PC-9 (cell line): ENCODE results near the gene MVB12B.

Source experiments
- EZH2 ChIP-seq: fragments of 200-600 bp; sonication (generic); IDR thresholded peaks from 2 replicates; pipeline ENCODE4 v1.8.0; 2017; ENCODE audit warnings: antibody characterized with exemption, low read depth
- TF ChIP-seq, protein P1 (sequence below): fragments of 200-600 bp; sonication (generic); conservative IDR thresholded peaks from 2 replicates; pipeline ENCODE4 v1.6.1; 2017; ENCODE audit warnings: mixed run types, antibody characterized with exemption, mild to moderate bottlenecking, moderate library complexity

DNA sequence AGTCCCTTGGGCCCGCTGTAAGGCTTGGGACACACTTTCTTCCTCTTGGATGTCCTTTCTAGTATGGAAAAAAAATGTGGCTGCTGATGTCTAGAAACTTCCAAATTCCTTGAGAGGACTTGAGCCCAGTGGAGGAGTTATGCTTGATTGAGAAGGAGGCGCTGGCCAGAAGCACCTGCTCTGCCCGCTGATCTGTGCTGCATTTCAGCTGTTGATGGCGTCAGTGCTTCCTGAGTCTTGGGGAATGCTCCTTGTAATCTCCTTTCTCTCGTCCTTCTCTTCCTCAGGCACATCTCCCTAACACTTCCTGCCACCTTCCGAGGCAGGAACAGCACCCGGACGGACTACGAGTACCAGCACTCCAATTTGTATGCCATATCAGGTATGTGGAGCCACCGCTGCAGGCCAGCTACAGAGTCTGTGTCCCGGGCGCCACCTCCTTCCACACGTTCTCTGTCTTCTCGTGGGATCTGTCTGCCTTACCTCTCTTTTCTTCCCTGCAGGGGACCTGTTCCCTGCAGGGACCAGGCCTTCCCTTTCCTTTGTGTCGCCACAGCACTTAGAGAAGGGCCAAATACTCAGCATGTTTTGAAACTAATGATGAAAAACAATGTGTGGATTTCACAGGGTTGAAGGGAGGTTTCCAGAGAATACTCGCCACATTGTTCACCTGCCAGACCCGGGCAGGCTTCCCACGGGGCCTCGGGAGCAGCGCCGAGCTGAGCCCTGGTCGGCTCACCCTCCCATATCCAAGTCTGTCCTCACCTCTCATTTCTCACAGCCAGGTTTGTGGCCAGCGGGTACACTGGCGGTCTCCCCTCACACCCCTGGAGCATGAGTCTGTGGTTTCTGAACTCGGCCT is 95.2 kb downstream of the MVB12B start:
- TF ChIP-seq, protein P1, sequence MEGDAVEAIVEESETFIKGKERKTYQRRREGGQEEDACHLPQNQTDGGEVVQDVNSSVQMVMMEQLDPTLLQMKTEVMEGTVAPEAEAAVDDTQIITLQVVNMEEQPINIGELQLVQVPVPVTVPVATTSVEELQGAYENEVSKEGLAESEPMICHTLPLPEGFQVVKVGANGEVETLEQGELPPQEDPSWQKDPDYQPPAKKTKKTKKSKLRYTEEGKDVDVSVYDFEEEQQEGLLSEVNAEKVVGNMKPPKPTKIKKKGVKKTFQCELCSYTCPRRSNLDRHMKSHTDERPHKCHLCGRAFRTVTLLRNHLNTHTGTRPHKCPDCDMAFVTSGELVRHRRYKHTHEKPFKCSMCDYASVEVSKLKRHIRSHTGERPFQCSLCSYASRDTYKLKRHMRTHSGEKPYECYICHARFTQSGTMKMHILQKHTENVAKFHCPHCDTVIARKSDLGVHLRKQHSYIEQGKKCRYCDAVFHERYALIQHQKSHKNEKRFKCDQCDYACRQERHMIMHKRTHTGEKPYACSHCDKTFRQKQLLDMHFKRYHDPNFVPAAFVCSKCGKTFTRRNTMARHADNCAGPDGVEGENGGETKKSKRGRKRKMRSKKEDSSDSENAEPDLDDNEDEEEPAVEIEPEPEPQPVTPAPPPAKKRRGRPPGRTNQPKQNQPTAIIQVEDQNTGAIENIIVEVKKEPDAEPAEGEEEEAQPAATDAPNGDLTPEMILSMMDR = no peak
- TF ChIP-seq EZH2 = no peak
